ENCODE data around the gene C6orf118.

Gene C6orf118

DNA sequence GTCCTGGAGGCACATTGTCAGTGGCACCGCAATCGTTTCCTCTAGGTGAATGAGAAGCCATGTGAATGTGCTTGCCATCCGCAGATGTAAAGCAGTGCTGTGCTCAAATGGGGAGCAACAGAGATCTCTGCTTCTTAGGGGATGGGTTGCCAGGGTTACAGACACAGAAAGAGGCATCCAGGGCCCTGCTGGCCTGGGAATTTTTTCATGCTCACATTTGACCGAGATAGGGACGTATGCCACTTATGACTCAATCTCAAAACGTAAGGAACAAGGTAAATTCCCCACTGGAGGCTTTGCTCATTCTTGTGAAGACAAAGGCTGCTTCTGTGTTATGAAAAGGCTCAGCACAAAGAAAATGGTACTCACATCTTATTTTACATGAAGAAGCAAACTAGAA lies 11.0 kb downstream of the C6orf118 start:
- H3K27me3 ChIP-seq = no peaks in the 10 kb centered on the region
- TF ChIP-seq, protein P1, sequence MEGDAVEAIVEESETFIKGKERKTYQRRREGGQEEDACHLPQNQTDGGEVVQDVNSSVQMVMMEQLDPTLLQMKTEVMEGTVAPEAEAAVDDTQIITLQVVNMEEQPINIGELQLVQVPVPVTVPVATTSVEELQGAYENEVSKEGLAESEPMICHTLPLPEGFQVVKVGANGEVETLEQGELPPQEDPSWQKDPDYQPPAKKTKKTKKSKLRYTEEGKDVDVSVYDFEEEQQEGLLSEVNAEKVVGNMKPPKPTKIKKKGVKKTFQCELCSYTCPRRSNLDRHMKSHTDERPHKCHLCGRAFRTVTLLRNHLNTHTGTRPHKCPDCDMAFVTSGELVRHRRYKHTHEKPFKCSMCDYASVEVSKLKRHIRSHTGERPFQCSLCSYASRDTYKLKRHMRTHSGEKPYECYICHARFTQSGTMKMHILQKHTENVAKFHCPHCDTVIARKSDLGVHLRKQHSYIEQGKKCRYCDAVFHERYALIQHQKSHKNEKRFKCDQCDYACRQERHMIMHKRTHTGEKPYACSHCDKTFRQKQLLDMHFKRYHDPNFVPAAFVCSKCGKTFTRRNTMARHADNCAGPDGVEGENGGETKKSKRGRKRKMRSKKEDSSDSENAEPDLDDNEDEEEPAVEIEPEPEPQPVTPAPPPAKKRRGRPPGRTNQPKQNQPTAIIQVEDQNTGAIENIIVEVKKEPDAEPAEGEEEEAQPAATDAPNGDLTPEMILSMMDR (IDR thresholded peaks at IDR 0.05; ENCODE audit: low read depth, low read length) = no peak

DNA sequence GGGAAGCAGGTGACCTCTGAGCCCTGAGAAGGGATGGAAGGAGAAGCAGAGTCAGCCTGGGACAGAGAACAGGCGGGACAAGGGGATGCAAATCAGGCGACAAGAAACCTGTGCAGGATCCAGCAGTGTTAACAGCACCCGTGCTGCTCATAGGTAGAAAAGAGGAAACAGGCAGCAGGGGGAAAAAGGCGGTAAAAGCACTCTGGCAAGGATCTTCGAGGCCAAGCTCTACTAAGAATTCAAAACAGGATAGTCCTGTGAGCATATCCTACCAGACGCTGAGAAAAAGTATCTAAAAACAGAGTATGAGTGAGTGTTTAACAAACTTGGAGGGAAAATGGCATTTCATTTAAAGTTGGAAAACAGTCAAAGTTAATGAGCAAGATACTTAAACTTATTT lies 16.7 kb downstream of the C6orf118 start:
- Histone ChIP-seq H3K4me1 (no peaks in the 10 kb centered on the region), H3K4me3 (ENCODE audit: low read depth, low read length) (no peak overlapping the region), H3K36me3 (no peaks in the 10 kb centered on the region), H3K9me3 (no peaks in the 10 kb centered on the region), H3K27me3 (no peaks in the 10 kb centered on the region)
- no peak for DNase-seq
- TF ChIP-seq, protein P1 (IDR thresholded peaks at IDR 0.05; ENCODE audit: low read depth, low read length) = no peak

More for the DNA sequence above, 11.0 kb downstream of the C6orf118 start:
- DNase-seq = no peak
- no peaks in the 10 kb centered on the region for H3K4me1 ChIP-seq
- H3K36me3 ChIP-seq = no peaks in the 10 kb centered on the region
- H3K9me3 ChIP-seq = no peaks in the 10 kb centered on the region
- H3K4me3 ChIP-seq (ENCODE audit: low read depth, low read length) = no peak overlapping the region

DNA sequence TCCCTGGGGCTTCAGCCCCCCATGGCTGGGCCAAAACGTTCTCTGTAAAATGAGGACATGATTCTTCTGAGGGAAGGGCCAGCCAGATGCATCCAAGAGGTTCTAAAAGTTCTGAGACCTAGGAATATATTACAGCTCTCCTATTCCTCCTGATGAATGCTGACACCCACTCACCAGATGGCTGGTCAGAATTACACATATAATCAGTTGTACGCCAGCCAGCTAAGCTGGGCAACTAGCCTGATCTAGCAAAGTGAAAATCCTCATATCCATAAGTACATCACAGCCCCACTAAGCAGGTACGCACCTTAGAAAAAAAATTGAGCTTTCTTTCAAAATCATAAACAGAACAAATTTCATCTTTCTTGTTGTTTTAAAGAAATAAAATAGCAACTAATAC lies 34.8 kb downstream of the C6orf118 start:
- Histone ChIP-seq H3K4me3 (ENCODE audit: low read depth, low read length) (no peak overlapping the region), H3K27me3 (no peaks in the 10 kb centered on the region), H3K4me1 (no peaks in the 10 kb centered on the region), H3K9me3 (no peaks in the 10 kb centered on the region), H3K36me3 (no peaks in the 10 kb centered on the region)
- no peak for DNase-seq
- TF ChIP-seq, protein P1 (IDR thresholded peaks at IDR 0.05; ENCODE audit: low read depth, low read length) = no peak

DNA sequence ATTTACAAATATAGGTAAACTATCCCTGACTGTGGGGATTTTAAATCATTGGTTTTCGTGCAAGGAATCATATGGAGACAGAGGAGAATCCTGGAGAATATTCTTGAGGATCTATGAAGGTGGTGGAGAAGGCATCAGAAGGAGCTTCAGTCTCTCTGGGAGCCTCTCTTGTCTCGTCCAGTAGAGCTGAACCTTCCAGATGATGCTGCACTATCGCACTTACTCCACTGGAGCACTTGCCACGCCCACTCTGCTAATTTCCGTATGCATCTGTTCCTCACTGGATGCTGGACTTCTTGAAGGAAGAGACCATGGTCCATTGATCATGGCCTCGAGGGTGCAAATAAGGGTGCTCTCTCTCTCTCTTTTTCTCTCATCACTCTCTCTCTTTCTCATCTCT lies 36.8 kb downstream of the C6orf118 start:
- H3K27me3 ChIP-seq = no peaks in the 10 kb centered on the region
- no peaks in the 10 kb centered on the region for H3K4me1 ChIP-seq
- TF ChIP-seq, protein P1 (IDR thresholded peaks at IDR 0.05; ENCODE audit: low read depth, low read length) = no peak

DNA sequence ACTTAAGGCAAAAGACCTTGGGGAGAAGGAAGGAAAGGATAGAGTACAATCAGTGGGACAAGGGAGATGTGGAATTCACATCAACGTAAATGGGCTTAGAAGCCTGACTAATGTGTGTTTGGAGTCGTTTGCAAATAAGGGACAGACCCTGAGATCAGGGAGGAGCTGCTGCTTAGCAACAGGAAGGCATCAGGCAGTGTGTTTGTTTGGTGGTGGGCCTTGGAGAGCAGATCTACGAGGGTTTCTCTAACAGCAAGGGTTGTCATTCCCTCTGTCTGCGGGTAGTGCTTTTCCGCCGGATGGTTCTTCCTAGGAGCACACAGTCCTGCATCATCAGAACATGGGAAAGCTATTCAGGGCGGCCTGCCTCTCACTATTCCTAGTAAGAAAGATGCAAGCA lies 40.4 kb downstream of the C6orf118 start:
- Histone ChIP-seq H3K27me3 (no peaks in the 10 kb centered on the region), H3K9me3 (no peaks in the 10 kb centered on the region), H3K4me3 (ENCODE audit: low read depth, low read length) (no peak overlapping the region), H3K36me3 (no peaks in the 10 kb centered on the region), H3K4me1 (no peaks in the 10 kb centered on the region)
- no peak for DNase-seq
- TF ChIP-seq, protein P1 (IDR thresholded peaks at IDR 0.05; ENCODE audit: low read depth, low read length) = no peak

More for the DNA sequence above, 36.8 kb downstream of the C6orf118 start:
- DNase-seq = no peak
- H3K36me3 ChIP-seq = no peaks in the 10 kb centered on the region
- H3K4me3 ChIP-seq (ENCODE audit: low read depth, low read length) = no peak overlapping the region
- no peaks in the 10 kb centered on the region for H3K9me3 ChIP-seq

DNA sequence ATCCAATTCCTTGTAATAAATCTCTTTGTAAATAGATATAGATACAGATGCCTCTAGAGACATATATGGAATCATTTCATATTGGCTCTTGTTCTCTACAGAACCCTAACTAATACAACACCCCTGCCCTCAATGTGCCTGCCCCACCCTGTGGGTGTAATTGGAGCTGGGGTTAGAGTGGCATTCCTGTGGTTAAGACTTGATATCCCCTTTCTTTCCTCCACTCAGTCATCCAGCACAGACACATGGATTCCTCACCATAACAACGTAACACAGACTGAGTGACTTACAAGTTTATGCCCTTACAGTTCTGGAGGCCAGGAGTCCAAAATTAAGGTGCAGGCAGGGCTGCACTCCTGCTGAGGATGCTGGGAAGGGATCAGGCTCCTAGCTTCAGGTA lies 42.8 kb downstream of the C6orf118 start:
- Histone ChIP-seq H3K36me3 (no peaks in the 10 kb centered on the region), H3K27me3 (no peaks in the 10 kb centered on the region), H3K4me3 (ENCODE audit: low read depth, low read length) (no peak overlapping the region), H3K9me3 (no peaks in the 10 kb centered on the region), H3K4me1 (no peaks in the 10 kb centered on the region)
- TF ChIP-seq, protein P1 (IDR thresholded peaks at IDR 0.05; ENCODE audit: low read depth, low read length) = no peak
- no peak for DNase-seq
